Kidney (tissue), 14 donors: ENCODE results near the gene VOPP1. TPM values are rescaled to one million over a fixed set of nuclear protein-coding genes. Genes with fewer than 3 reads are reported as not detected.

Experiments
- DNase-seq, 5 donors: peaks; one replicate each; pipeline ENCODE4 v3.0.0-alpha.2; 2013 to 2020
- FAIRE-seq: peaks from 2 replicates; lab custom pipeline; 2012; peaks lifted over from hg19 to GRCh38; lab: Jason Lieb, UNC
- H3K27ac ChIP-seq, 2 donors: one replicate each; pipeline ENCODE4 v1.7.0; 2013; ENCODE audit warnings: low read depth in 2 of 2, low read length in 2 of 2, inconsistent platforms in 1 of 2
- H3K27me3 ChIP-seq: one replicate; pipeline ENCODE4 v1.7.1; 2013; ENCODE audit warnings: low read length, inconsistent platforms; ENCODE audit not compliant: control insufficient read depth, insufficient read depth
- H3K36me3 ChIP-seq, 3 donors: one replicate each; pipeline versions ENCODE4 v1.7.0 to v1.7.1; 2013; ENCODE audit warnings: low read length in 3 of 3, control low read depth in 1 of 3, inconsistent platforms in 1 of 3; ENCODE audit not compliant: insufficient read depth in 3 of 3, control insufficient read depth in 2 of 3
- H3K4me1 ChIP-seq, 3 donors: one replicate each; pipeline versions ENCODE4 v1.7.0 to v1.7.1; 2013; ENCODE audit warnings: low read length in 3 of 3, inconsistent platforms in 1 of 3, low read depth in 1 of 3; ENCODE audit not compliant: control insufficient read depth in 2 of 3, insufficient read depth in 2 of 3
- H3K4me3 ChIP-seq, 3 donors: one replicate each; pipeline versions ENCODE4 v1.7.0 to v1.8.1; 2013; ENCODE audit warnings: low read length in 3 of 3, control low read depth in 1 of 3, inconsistent platforms in 1 of 3
- H3K9ac ChIP-seq, 3 donors: one replicate each; pipeline versions ENCODE4 v1.7.0 to v1.7.1; 2013; ENCODE audit warnings: low read length in 3 of 3, control low read depth in 1 of 3, inconsistent platforms in 1 of 3
- H3K9me3 ChIP-seq, 3 donors: one replicate each; pipeline versions ENCODE4 v1.7.0 to v1.7.1; 2013; ENCODE audit warnings: low read length in 3 of 3, control low read depth in 1 of 3, inconsistent platforms in 1 of 3; ENCODE audit not compliant: control insufficient read depth in 2 of 3, insufficient read depth in 1 of 3
- CTCF ChIP-seq: IDR thresholded peaks from 3 replicates; pipeline ENCODE4 v1.5.1; 2012; ENCODE audit warnings: mild to moderate bottlenecking, moderate library complexity, borderline replicate concordance; ENCODE audit not compliant: insufficient read depth; ENCODE audit errors: extremely low read depth
- intact Hi-C: fragments of 100-400 bp; cut with DNase I; formaldehyde crosslinking; loops from one replicate; pipeline ENCODE4 v1.11.1; 2022
- polyA plus RNA-seq: library from polyadenylated mRNA; stranded (reverse); fragments of 350-450 nt; fragmentation: Illumina TruSeq; extraction: RNeasy Lipid Tissue Mini Kit (QIAGEN cat#74804); gene quantifications from one replicate; pipeline ENCODE4 v1.2.3, GENCODE V29; 2014; ENCODE audit warnings: low read depth, low replicate concordance; ENCODE audit not compliant: insufficient read depth
- total RNA-seq: library from RNA; stranded (reverse); fragmentation: NEBNext Ultra II Directional; extraction: Animal tissue kit (Norgen Biotek cat#: 25700); gene quantifications from one replicate; pipeline ENCODE4 v1.2.1, GENCODE V29; 2021
- donor health status: control.
- donor health status: control.
- donor health status: control.
- donor health status: control.
- donor health status: control.
- donor health status: DM: yes; HTN: yes; CAD: no.
- donor health status: Normal renal cell carcinoma (clear cell type).

VOPP1 gene
- total and polyA plus RNA-seq, 2 donors from 2014 or later: 47.3 to 98.7 TPM

- H3K4me3 ChIP-seq: no peak overlapping the region
- intact Hi-C loops: no loop called here
- no peak for FAIRE-seq
- DNase-seq: no peak
- H3K9me3 ChIP-seq: no peaks in the 10 kb centered on the region
- no peak for TF ChIP-seq CTCF
- no peaks in the 10 kb centered on the region for H3K27me3 ChIP-seq
- peaks cover 0 to 13% (median 10%) of the 10 kb centered on the region in 3 donors for H3K36me3 ChIP-seq
- no peak overlapping the region for H3K9ac ChIP-seq
- peaks cover 0 to 4% (median 0%) of the 10 kb centered on the region in 3 donors for H3K4me1 ChIP-seq
- no peak overlapping the region for H3K27ac ChIP-seq
Measured at GRCh38 chr7:55518836-55519235, 53.5 kb downstream of the VOPP1 start.

GRCh38 chr7:55517936-55518689 lies 54.2 kb downstream of the VOPP1 start:
- Histone ChIP-seq H3K9ac (no peak overlapping the region), H3K27ac (no peak overlapping the region), H3K4me3 (no peak overlapping the region), H3K27me3 (no peaks in the 10 kb centered on the region), H3K4me1 (peaks cover 0 to 4% (median 0%) of the 10 kb centered on the region in 3 donors), H3K9me3 (no peaks in the 10 kb centered on the region), H3K36me3 (peaks cover 0 to 13% (median 10%) of the 10 kb centered on the region in 3 donors)
- intact Hi-C loops: no loop called here
- no peak for TF ChIP-seq CTCF
- DNase-seq (no peak), FAIRE-seq (no peak)

- Histone ChIP-seq H3K4me3 (no peak overlapping the region), H3K4me1 (peaks cover 0 to 4% (median 0%) of the 10 kb centered on the region in 3 donors), H3K9me3 (no peaks in the 10 kb centered on the region), H3K36me3 (peaks cover 0 to 13% (median 10%) of the 10 kb centered on the region in 3 donors), H3K27ac (no peak overlapping the region), H3K9ac (no peak overlapping the region), H3K27me3 (no peaks in the 10 kb centered on the region)
- DNase-seq (peak in 1 of 5 donors; percentile 67), FAIRE-seq (no peak)
- intact Hi-C loops: no loop called here
- no peak for TF ChIP-seq CTCF
Measured at GRCh38 chr7:55517191-55517633, 55.1 kb downstream of the VOPP1 start.
